T-helper 17 cell (primary cell): ENCODE results near the gene OASL. TPM values are rescaled to one million over a fixed set of nuclear protein-coding genes. Genes with fewer than 3 reads are reported as not detected.

Experiments used
- ATAC-seq: fragments of 150-1000 bp; cut with Tn5 transposase; 2 replicates; pipeline ENCODE4 v1.10.0; 2021; ENCODE audit warnings: mild to moderate bottlenecking, moderate library complexity
- DNase-seq, 3 donors: peaks; one replicate each; pipeline versions ENCODE4 v3.0.0 to v3.0.0-alpha.2; 2020 to 2021
- H3K9me3 ChIP-seq: one replicate; pipeline ENCODE4 v1.7.0; 2013; ENCODE audit warnings: low read length, mild to moderate bottlenecking; ENCODE audit not compliant: control insufficient read depth, poor library complexity, severe bottlenecking
- H3K27ac Mint-ChIP-seq: one replicate; pipeline ENCODE4 v1.8.0; 2022; ENCODE audit warnings: mild to moderate bottlenecking, moderate library complexity, mixed read lengths
- H3K27me3 Mint-ChIP-seq: one replicate; pipeline ENCODE4 v1.8.0; 2022; ENCODE audit warnings: mixed read lengths
- H3K36me3 Mint-ChIP-seq: one replicate; pipeline ENCODE4 v1.8.0; 2022; ENCODE audit warnings: low read depth, mixed read lengths
- H3K4me1 Mint-ChIP-seq: one replicate; pipeline ENCODE4 v1.8.0; 2022; ENCODE audit warnings: mild to moderate bottlenecking, mixed read lengths
- H3K4me3 Mint-ChIP-seq: one replicate; pipeline ENCODE4 v1.8.0; 2022; ENCODE audit warnings: mild to moderate bottlenecking, moderate library complexity, mixed read lengths
- total RNA-seq, 4 donors: library from RNA in 2 of 4; stranded (reverse) in 2 of 4; gene quantifications; one replicate each; pipeline ENCODE4 v1.2.3 and lab custom pipeline; 2022 to 2026

OASL gene
- total RNA-seq, 2 donors from 2014 or later: 18.8 to 30.3 TPM

GRCh38 chr12:121000530-121000929 lies 38.5 kb downstream of the OASL start:
- DNase-seq (no peak), ATAC-seq (no peak)
- H3K4me1 Mint-ChIP-seq: peaks cover 4% of the 10 kb centered on the region
- peaks cover 2% of the 10 kb centered on the region for H3K9me3 ChIP-seq
- H3K4me3 Mint-ChIP-seq: no peak overlapping the region
- no peaks in the 10 kb centered on the region for H3K27me3 Mint-ChIP-seq
- peak overlapping the region; percentile 60 for H3K27ac Mint-ChIP-seq
- peaks cover 8% of the 10 kb centered on the region for H3K36me3 Mint-ChIP-seq

GRCh38 chr12:120999191-121000120 lies 39.6 kb downstream of the OASL start:
- H3K9me3 ChIP-seq: peaks cover 3% of the 10 kb centered on the region
- DNase-seq (no peak), ATAC-seq (no peak)
- Mint-ChIP-seq H3K27me3 (no peaks in the 10 kb centered on the region), H3K27ac (no peak overlapping the region), H3K4me3 (no peak overlapping the region), H3K36me3 (peaks cover 5% of the 10 kb centered on the region), H3K4me1 (no peaks in the 10 kb centered on the region)

GRCh38 chr12:120998435-120998834 lies 40.6 kb downstream of the OASL start:
- Mint-ChIP-seq H3K36me3 (peaks cover 2% of the 10 kb centered on the region), H3K27me3 (no peaks in the 10 kb centered on the region), H3K4me3 (no peak overlapping the region), H3K27ac (no peak overlapping the region), H3K4me1 (no peaks in the 10 kb centered on the region)
- ATAC-seq (no peak), DNase-seq (no peak)
- H3K9me3 ChIP-seq: peaks cover 3% of the 10 kb centered on the region

- peaks cover 3% of the 10 kb centered on the region for H3K9me3 ChIP-seq
- Mint-ChIP-seq H3K36me3 (no peaks in the 10 kb centered on the region), H3K4me3 (no peak overlapping the region), H3K27ac (no peak overlapping the region), H3K27me3 (no peaks in the 10 kb centered on the region), H3K4me1 (no peaks in the 10 kb centered on the region)
- ATAC-seq (no peak), DNase-seq (no peak)
These were observed 41.6 kb downstream of the OASL start for GRCh38 chr12:120997448-120997847.

GRCh38 chr12:120996133-120996746 lies 42.8 kb downstream of the OASL start:
- Mint-ChIP-seq H3K36me3 (no peaks in the 10 kb centered on the region), H3K4me3 (no peak overlapping the region), H3K27ac (no peak overlapping the region), H3K27me3 (no peaks in the 10 kb centered on the region), H3K4me1 (no peaks in the 10 kb centered on the region)
- H3K9me3 ChIP-seq: peaks cover 3% of the 10 kb centered on the region
- DNase-seq (no peak), ATAC-seq (no peak)

GRCh38 chr12:120994589-120995337 lies 44.3 kb downstream of the OASL start:
- no peaks in the 10 kb centered on the region for H3K27me3 Mint-ChIP-seq
- no peaks in the 10 kb centered on the region for H3K4me1 Mint-ChIP-seq
- no peak for ATAC-seq
- peaks cover 3% of the 10 kb centered on the region for H3K9me3 ChIP-seq
- H3K4me3 Mint-ChIP-seq: no peak overlapping the region
- H3K36me3 Mint-ChIP-seq: no peaks in the 10 kb centered on the region
- DNase-seq: no peak
- no peak overlapping the region for H3K27ac Mint-ChIP-seq

GRCh38 chr12:120994059-120994458 lies 45.0 kb downstream of the OASL start:
- Mint-ChIP-seq H3K36me3 (no peaks in the 10 kb centered on the region), H3K27ac (no peak overlapping the region), H3K4me1 (no peaks in the 10 kb centered on the region), H3K27me3 (no peaks in the 10 kb centered on the region), H3K4me3 (no peak overlapping the region)
- H3K9me3 ChIP-seq: peaks cover 3% of the 10 kb centered on the region
- no peak for DNase-seq
- no peak for ATAC-seq

- no peak for ATAC-seq
- Mint-ChIP-seq H3K27me3 (no peaks in the 10 kb centered on the region), H3K27ac (no peak overlapping the region), H3K4me1 (no peaks in the 10 kb centered on the region), H3K4me3 (no peak overlapping the region), H3K36me3 (no peaks in the 10 kb centered on the region)
- no peak for DNase-seq
- peaks cover 3% of the 10 kb centered on the region for H3K9me3 ChIP-seq
These were observed 45.5 kb downstream of the OASL start for GRCh38 chr12:120993496-120993895.

- H3K27ac Mint-ChIP-seq: no peak overlapping the region
- H3K36me3 Mint-ChIP-seq: no peaks in the 10 kb centered on the region
- H3K4me1 Mint-ChIP-seq: no peaks in the 10 kb centered on the region
- peaks cover 3% of the 10 kb centered on the region for H3K9me3 ChIP-seq
- DNase-seq (no peak), ATAC-seq (no peak)
- no peaks in the 10 kb centered on the region for H3K27me3 Mint-ChIP-seq
- no peak overlapping the region for H3K4me3 Mint-ChIP-seq
These were observed 46.1 kb downstream of the OASL start for GRCh38 chr12:120992989-120993388.

GRCh38 chr12:120991965-120992364 lies 47.1 kb downstream of the OASL start:
- Mint-ChIP-seq H3K27me3 (no peaks in the 10 kb centered on the region), H3K4me3 (no peak overlapping the region), H3K36me3 (no peaks in the 10 kb centered on the region), H3K4me1 (no peaks in the 10 kb centered on the region), H3K27ac (no peak overlapping the region)
- no peak for ATAC-seq
- no peak for DNase-seq
- peaks cover 3% of the 10 kb centered on the region for H3K9me3 ChIP-seq

GRCh38 chr12:120990487-120991055 lies 48.5 kb downstream of the OASL start:
- Mint-ChIP-seq H3K27ac (no peak overlapping the region), H3K36me3 (no peaks in the 10 kb centered on the region), H3K4me1 (no peaks in the 10 kb centered on the region), H3K4me3 (no peak overlapping the region), H3K27me3 (no peaks in the 10 kb centered on the region)
- peaks cover 1% of the 10 kb centered on the region for H3K9me3 ChIP-seq
- ATAC-seq (no peak), DNase-seq (no peak)

GRCh38 chr12:120989687-120990086 lies 49.4 kb downstream of the OASL start:
- no peaks in the 10 kb centered on the region for H3K9me3 ChIP-seq
- Mint-ChIP-seq H3K4me1 (no peaks in the 10 kb centered on the region), H3K4me3 (no peak overlapping the region), H3K27ac (no peak overlapping the region), H3K36me3 (no peaks in the 10 kb centered on the region), H3K27me3 (no peaks in the 10 kb centered on the region)
- DNase-seq (no peak), ATAC-seq (no peak)

GRCh38 chr12:120988658-120989057 lies 50.4 kb downstream of the OASL start:
- DNase-seq: no peak
- no peak for ATAC-seq
- Mint-ChIP-seq H3K27me3 (no peaks in the 10 kb centered on the region), H3K4me3 (no peak overlapping the region), H3K36me3 (no peaks in the 10 kb centered on the region), H3K4me1 (peaks cover 2% of the 10 kb centered on the region), H3K27ac (no peak overlapping the region)
- H3K9me3 ChIP-seq: no peaks in the 10 kb centered on the region
